ENCODE measurements around the gene LRRC2.
"Not testable (repeated sequence)": the region's sequence is repeated elsewhere in the genome, so short reads cannot be mapped to it uniquely, and the experiment has no call there.

Gene LRRC2

DNA sequence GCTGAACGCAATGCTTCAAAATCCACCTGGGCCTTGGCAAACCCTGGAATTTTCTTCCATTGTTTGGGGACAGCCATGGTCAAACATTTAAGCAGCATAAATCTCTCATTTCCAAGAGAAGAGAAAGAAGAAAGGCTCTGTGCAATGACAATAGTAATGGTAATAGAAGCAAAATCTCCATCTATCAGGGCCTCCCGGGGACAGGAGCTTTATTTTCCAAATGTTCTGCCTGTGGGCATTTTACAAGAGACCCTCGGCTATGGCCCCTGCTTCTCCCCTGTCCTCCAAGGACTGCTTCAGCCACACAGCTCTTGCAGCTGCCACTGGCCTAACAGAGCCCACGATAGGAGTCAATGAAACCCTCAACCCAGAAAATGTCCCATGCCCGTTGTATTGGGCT is 33.5 kb upstream of the LRRC2 start:
- intact Hi-C loops (cut with DNase I; ENCODE audit: low total_unique reads): no loop called here
- H3K4me3 ChIP-seq: no peak overlapping the region
- no peaks in the 10 kb centered on the region for H3K36me3 ChIP-seq
- no peak overlapping the region for H3K27ac ChIP-seq
- TF ChIP-seq, protein P1, sequence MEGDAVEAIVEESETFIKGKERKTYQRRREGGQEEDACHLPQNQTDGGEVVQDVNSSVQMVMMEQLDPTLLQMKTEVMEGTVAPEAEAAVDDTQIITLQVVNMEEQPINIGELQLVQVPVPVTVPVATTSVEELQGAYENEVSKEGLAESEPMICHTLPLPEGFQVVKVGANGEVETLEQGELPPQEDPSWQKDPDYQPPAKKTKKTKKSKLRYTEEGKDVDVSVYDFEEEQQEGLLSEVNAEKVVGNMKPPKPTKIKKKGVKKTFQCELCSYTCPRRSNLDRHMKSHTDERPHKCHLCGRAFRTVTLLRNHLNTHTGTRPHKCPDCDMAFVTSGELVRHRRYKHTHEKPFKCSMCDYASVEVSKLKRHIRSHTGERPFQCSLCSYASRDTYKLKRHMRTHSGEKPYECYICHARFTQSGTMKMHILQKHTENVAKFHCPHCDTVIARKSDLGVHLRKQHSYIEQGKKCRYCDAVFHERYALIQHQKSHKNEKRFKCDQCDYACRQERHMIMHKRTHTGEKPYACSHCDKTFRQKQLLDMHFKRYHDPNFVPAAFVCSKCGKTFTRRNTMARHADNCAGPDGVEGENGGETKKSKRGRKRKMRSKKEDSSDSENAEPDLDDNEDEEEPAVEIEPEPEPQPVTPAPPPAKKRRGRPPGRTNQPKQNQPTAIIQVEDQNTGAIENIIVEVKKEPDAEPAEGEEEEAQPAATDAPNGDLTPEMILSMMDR (IDR thresholded peaks at IDR 0.05): no peak
- H3K27me3 ChIP-seq: no peaks in the 10 kb centered on the region
- no peaks in the 10 kb centered on the region for H3K4me1 ChIP-seq
- no peaks in the 10 kb centered on the region for H3K9me3 ChIP-seq
- DNase-seq: no peak

DNA sequence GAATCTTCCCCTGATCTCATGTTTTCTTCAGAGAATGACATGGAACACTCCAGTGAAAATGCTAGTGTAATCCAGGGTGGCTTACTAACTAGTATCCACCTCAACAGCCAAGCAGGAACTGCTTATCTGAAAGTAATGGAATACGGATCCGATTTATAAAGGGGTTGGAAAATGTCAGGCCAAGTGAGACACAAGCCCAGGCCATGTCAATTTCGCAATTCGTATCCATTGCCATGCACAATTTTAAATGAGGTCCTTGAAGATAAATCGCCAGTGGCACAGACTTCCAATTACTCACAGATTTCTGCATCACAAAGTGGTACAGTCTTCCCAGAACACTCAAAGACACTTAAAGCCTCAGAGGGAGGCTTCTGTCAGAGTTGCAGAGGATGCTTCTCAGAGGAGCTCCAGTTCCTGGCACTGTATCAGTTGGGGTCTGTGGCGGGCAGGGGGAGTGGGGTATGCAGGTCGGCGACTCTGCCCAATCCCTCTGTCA is 29.8 kb upstream of the LRRC2 start:
- Histone ChIP-seq H3K27ac (no peak overlapping the region), H3K4me1 (no peaks in the 10 kb centered on the region), H3K27me3 (no peaks in the 10 kb centered on the region), H3K36me3 (no peaks in the 10 kb centered on the region), H3K9me3 (no peaks in the 10 kb centered on the region), H3K4me3 (no peak overlapping the region)
- TF ChIP-seq, protein P1 (IDR thresholded peaks at IDR 0.05): no peak
- DNase-seq: no peak
- intact Hi-C loops (cut with DNase I; ENCODE audit: low total_unique reads): no loop called here

DNA sequence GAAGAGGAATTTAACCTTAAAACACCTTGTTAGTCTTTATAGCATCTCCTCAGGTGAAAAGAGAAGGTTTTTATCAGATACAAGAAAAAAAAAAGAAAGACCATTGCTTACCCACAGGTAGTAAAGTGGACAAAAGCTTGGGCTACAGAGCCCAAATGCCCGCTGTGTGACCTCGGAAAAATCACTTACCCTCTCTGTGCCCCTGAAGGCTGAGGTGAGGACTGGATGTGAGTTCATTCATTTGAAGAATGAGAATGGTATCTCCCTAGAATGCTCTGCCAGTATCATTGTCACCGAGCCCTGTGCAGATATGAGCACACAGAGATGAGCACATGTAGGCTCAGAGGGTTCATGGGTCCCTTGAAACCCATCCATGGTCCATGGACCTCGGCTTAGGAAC is 28.6 kb upstream of the LRRC2 start:
- H3K9me3 ChIP-seq: no peaks in the 10 kb centered on the region
- TF ChIP-seq, protein P1 (IDR thresholded peaks at IDR 0.05): no peak

DNA sequence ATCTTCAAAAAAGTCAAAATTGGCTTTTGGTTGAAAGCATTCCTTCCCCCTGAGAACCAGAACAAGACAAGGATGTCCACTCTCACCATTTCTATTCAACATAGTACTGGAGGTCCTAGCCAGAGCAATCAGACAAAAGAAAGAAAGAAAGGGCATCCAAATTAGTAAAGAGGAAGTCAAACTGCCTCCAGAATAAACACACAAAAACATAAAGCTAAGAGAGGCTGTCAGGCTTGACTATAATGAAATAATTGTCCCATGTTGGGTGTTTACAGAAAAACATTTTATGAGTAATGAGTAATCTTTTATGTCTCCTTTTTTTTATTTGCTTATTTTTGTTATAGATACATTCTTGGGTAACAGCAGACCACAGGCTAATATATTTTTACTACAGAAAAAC is 27.9 kb upstream of the LRRC2 start:
- no peak for DNase-seq
- Histone ChIP-seq H3K36me3 (no peaks in the 10 kb centered on the region), H3K9me3 (no peaks in the 10 kb centered on the region), H3K27ac (no peak overlapping the region), H3K4me3 (no peak overlapping the region), H3K4me1 (no peaks in the 10 kb centered on the region), H3K27me3 (no peaks in the 10 kb centered on the region)
- intact Hi-C loops (cut with DNase I; ENCODE audit: low total_unique reads): no loop called here
- TF ChIP-seq, protein P1 (IDR thresholded peaks at IDR 0.05): no peak

More for the DNA sequence above, 28.6 kb upstream of the LRRC2 start:
- Histone ChIP-seq H3K27me3 (no peaks in the 10 kb centered on the region), H3K4me3 (no peak overlapping the region), H3K4me1 (no peaks in the 10 kb centered on the region), H3K36me3 (no peaks in the 10 kb centered on the region), H3K27ac (no peak overlapping the region)
- no peak for DNase-seq
- intact Hi-C loops (cut with DNase I; ENCODE audit: low total_unique reads): no loop called here

DNA sequence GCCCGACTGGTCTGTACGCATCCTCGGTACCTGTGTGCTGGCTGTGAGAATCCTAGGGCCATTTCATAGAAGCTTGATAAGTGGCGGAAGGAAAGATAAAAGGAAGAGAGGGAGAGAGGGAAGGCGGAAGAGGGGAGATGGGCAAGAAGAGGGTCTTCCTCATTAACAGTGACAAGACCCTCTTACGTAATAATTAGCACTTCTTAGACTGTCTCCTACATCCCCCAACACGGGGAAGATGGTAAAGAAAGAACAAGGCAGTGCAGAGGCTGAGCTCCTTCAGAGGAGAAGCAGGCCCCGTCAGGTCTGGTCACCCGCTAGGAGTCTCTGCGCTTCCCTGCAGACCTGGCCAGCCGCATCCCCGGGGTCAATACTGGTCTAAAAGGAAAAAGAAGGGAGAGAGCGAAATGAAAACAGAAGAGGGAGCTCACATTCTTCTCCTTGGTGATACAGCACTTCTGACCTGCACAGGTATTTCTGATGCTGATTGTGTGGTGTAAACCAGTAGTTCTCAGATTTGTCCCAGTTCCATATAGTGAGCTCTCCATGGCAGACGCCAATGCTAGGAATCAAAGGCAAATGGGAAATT is 27.3 kb upstream of the LRRC2 start:
- TF ChIP-seq, protein P1 (IDR thresholded peaks at IDR 0.05): no peak
- Histone ChIP-seq H3K27me3 (no peaks in the 10 kb centered on the region), H3K27ac (no peak overlapping the region), H3K4me1 (no peaks in the 10 kb centered on the region), H3K4me3 (no peak overlapping the region), H3K36me3 (no peaks in the 10 kb centered on the region), H3K9me3 (no peaks in the 10 kb centered on the region)
- no peak for DNase-seq
- intact Hi-C loops (cut with DNase I; ENCODE audit: low total_unique reads): no loop called here

DNA sequence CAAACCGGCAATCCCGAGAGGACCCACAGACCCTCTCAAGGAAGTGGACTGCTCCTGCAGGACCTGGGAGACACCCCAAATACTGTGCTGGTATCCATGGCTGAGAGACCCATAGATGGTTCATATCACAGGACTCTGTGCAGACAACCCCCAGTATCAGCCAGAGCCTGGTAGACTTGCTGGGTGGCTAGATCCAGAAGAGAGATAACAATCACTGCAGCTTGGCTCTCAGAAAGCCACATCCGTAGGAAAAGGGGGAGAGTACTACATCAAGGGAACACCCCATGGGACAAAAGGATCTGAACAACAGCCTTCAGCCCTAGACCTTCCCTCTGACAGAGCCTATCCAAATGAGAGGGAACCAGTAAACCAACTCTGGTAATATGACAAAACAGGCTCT is 21.2 kb upstream of the LRRC2 start:
- H3K4me1 ChIP-seq; H3K4me3 ChIP-seq; H3K27ac ChIP-seq; H3K9me3 ChIP-seq; intact Hi-C loops (cut with DNase I; ENCODE audit: low total_unique reads); H3K27me3 ChIP-seq; DNase-seq; H3K36me3 ChIP-seq: not testable (repeated sequence)

Measured in tibial artery (tissue), 4 donors.